CMK (cell line): ENCODE measurements around the gene PPOX.

ENCODE experiments used
- DNase-seq: peaks from one replicate; pipeline ENCODE4 v3.0.0-alpha.2; 2010; ENCODE audit warnings: low read depth

PPOX gene

GRCh38 chr1:161153682-161154337, 12.4 kb upstream of the PPOX start, which contains the start of gene UFC1:
Gene UFC1, plus strand, starts transcription at chr1:161153978. Its CDS starts 20 bp downstream, at chr1:161153998.
- DNase-seq, result peak; percentile 62

- no peak for DNase-seq
Measured at GRCh38 chr1:161157867-161158266, 8.4 kb upstream of the PPOX start.

- DNase-seq, result no peak
Measured at GRCh38 chr1:161158316-161159010, 7.8 kb upstream of the PPOX start.

GRCh38 chr1:161159087-161159912, 6.9 kb upstream of the PPOX start, which contains the start of gene USP21:
Gene USP21, plus strand, starts transcription at chr1:161159500. Its CDS starts 1,141 bp downstream, at chr1:161160641.
- DNase-seq, result peak; percentile 71

DNA sequence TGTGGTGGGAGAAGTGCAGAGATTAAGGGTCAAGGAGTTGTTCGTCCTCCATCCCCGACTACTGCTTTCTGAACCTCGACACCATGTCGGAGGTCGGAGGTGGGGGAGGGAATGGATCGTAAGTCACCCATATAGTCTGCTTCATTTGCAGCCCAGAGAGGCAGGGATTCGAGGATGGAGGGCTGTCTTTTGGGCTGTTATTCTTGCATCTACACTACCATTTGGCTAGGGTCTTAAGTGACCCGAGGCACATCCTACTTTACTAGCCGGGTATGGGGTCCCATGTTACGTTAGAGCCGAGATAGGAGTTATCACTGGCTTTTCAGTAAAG, 6.3 kb upstream of the PPOX start:
- DNase-seq, result no peak

DNA sequence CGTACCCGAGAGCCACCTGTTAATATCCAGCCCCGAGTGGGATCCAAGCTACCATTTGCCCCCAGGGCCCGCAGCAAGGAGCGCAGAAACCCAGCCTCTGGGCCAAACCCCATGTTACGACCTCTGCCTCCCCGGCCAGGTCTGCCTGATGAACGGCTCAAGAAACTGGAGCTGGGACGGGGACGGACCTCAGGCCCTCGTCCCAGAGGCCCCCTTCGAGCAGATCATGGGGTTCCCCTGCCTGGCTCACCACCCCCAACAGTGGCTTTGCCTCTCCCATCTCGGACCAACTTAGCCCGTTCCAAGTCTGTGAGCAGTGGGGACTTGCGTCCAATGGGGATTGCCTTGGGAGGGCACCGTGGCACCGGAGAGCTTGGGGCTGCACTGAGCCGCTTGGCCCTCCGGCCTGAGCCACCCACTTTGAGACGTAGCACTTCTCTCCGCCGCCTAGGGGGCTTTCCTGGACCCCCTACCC, 5.5 kb upstream of the PPOX start:
- no peak for DNase-seq

- no peak for DNase-seq
Measured at GRCh38 chr1:161161652-161162051, 4.6 kb upstream of the PPOX start.

DNA sequence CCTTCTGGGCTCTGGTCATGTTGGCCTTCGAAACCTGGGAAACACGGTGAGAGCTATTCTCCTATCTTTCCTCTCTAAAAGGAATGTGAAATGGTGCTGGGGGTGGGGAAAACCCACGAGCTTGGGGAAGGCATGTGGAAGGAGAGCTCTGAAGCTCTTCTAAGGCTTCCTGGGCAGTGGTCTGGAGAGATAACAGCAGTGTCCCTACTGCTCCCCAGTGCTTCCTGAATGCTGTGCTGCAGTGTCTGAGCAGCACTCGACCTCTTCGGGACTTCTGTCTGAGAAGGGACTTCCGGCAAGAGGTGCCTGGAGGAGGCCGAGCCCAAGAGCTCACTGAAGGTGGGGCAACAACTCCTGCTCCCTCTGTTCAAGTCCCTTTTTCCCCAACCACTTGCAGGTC, 4.2 kb upstream of the PPOX start:
- DNase-seq, result peak; percentile 56

GRCh38 chr1:161162806-161163205, 3.4 kb upstream of the PPOX start:
- no peak for DNase-seq

GRCh38 chr1:161163793-161164192, 2.4 kb upstream of the PPOX start:
- no peak for DNase-seq

- no peak for DNase-seq
Measured at GRCh38 chr1:161164901-161165610, 1.2 kb upstream of the PPOX start.

GRCh38 chr1:161166669-161167548, 683 bp downstream of the PPOX start:
- DNase-seq, result no peak

GRCh38 chr1:161168906-161169305, 2.7 kb downstream of the PPOX start:
- DNase-seq, result no peak

DNA sequence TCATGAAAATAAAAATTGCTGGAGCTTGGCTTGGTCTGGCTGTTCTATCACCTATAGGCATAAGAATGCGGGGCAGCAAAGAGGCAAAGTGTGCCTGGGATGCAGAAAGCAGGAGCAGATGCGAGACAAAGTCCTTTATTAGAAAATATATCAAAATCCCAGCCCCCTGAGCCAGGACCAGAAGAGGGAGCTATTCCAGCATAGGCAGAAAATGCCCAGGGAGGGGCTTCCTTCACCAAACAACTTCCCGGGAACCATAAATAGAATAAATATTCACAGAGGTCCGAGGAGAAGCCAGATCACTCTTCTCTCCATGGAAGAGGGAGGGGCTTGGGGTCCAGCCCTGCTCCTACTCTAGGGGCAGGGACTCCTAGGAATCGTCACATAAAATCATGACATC, 5.0 kb downstream of the PPOX start:
- DNase-seq, result no peak

- DNase-seq, result no peak
Measured at GRCh38 chr1:161171696-161172095, 5.5 kb downstream of the PPOX start.

DNA sequence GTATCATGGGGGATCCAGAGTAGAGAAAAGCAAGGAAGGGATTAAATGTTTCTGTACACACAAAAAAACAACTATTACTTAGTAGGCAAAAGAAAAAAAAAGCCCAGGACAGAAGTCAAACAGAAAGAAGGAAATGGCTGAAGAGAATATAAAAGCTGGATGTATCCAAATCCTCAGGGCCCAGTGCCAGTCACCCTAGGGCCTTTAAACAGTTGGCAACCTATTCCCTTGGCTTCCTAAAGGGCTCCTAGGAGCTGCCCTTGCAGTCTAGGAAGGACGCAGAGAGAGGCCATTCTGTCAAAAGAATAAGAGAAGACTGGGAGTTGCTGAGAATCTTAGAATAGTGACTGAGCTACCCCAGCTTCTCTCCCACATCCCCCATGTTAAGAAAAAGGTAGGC, 6.1 kb downstream of the PPOX start:
- DNase-seq, result no peak

DNA sequence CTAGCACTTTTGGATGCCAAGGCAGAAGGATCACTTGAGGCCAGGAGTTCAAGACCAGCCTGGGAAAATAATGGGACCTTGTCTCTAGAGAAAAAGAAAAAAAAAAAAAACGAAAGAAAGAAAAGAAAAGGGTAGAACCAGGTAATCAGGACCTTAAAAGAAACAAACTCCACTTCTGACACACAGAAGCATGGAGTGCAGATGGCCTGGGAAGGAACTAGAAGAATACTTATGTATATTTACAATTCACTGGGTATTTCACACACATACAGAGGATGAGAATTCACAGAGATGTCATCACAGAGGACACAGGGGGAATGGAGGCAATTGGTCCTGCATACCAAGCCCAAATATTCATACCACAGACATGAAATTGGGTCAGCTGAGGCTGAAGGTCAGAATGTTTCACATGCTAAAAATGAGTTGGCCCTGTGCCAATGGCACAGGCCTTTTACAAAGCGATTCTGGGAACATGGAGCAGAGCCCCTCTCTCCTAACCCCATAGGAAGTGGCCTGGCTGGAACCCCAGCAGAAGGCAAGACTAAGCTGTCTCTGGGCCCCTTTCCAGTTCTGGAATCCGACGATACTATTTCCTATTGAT, 6.7 kb downstream of the PPOX start:
- no peak for DNase-seq

GRCh38 chr1:161173711-161174110, 7.5 kb downstream of the PPOX start:
- DNase-seq, result no peak

DNA sequence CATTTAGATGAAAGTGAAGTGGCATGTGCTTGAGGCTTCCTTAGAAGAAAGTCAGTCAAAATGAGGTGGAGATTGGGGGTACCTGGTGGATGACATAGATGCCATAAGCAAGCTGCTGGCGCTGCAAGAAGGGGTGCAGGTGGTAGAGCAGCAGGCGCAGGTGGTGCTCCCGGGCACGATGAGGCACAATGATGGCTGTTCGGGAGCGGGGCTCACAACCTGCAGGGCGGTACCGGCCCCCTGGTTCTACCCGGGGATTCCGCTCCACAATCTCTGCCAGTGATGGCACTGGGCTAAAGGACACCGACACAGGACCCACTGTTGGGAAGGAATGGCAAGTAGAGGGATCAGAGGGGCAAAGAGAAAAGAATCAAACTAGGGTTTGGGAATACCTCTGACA, 8.7 kb downstream of the PPOX start:
- no peak for DNase-seq

DNA sequence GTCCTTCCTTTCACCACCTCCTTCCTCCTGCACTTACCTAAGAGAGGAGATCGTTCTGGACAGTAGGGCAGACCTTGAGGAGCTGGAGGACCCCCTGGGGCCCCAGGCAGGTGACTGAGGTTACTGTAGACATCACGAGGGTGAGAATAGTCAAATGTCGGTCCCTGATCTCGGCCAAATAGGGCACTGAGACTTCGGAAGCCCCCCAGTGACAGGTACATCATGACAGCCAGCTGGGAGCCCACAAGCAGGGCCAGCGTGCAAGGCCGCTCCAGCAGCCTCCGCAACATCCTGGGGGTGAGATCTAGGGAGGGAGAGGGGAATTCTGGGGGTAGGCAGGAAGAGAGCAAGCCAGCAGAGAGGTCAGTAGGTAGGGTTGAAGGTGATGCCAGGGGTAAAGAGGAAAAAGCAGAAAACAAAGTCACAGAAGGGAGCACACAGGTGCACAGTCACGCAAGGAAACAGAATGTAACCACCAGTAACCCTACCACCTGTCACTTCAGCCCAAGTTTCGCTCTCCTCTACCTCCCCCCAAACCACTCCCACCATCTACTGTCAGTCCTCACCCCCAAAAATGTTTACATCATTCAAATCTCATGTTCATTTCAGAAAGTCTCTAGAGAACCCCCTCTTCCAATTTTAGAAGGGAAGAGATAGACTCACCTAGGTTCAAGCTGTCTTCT, 9.7 kb downstream of the PPOX start:
- DNase-seq, result no peak
